MM.1S (cell line): ENCODE results near the gene ESRRA.

Source experiments
- CTCF ChIP-seq: fragments of 300-600 bp; sonication (generic); IDR thresholded peaks from 2 replicates; pipeline ENCODE4 v1.5.1; 2016; ENCODE audit warnings: antibody characterized with exemption, low read length, mixed read lengths
- EZH2 ChIP-seq: fragments of 300-600 bp; sonication (generic); optimal IDR thresholded peaks from 2 replicates; pipeline ENCODE3; 2017; ENCODE audit warnings: low read depth, mild to moderate bottlenecking, antibody characterized with exemption, low read length, mixed read lengths

- TF ChIP-seq CTCF: no peak
- TF ChIP-seq EZH2: no peak
Measured at GRCh38 chr11:64343767-64344559, 38.6 kb downstream of the ESRRA start.
